Measurements from ENCODE around the gene MLH3.
A peak's percentile ranks its signal among the peaks of the same experiment; 100 is the strongest.

MLH3 gene

DNA sequence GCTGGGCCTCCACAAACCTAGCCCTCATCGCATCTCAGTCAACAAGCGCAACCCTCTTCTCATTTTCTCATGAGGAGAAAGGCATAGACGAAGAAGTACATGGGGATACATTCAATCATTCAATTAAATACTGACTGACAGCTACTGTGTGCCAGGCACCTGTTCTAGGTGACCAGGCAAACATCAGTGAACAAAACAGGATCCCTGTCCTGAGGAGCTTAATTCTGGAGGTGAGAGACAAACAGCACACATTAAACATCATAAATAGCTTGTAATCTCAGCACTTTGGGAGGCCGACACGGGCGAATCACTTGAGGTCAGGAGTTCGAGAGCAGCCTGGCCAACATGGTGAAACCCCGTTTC, 12.9 kb upstream of the MLH3 start:
- no peak for DNase-seq

DNA sequence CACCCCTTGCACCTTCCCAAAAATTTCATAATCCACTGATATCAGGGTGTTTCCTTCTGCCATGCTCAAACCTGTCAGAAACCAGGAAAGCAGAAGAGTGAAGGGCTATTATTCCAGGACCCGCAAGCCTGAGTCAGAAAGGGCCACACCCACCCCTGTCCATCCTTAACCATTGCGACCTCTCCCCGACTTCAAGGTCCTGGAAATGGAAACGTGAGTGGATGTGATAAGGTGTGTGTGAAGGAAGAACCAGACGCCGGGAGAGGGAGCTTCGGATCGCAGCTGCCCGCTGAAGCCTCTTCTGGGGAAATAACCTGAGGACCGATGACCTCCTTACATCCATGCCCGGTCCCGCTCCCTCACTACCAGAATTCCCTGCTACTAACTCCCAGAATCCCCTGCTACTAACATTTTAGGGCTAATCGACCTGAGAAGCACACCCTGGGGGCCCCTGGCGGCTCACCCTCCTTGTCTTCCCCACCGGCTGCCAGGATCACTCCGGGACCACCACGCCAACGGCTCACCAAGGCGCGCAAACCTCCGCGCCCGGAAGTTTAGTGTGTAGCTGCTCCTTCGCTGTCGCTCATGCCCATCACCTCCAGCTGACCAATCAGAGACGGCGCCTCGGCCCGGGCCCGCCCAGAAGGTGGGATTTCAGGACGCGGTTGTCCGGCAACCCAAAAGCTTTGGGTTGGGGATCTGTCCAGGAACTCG, 12.4 kb upstream of the MLH3 start, which contains the start of gene ACYP1:
Gene ACYP1, minus strand, starts transcription at position 534 of the 714 bp plus-strand sequence. Its CDS starts 471 bp downstream, at position 63.
- DNase-seq: peak; percentile 84

DNA sequence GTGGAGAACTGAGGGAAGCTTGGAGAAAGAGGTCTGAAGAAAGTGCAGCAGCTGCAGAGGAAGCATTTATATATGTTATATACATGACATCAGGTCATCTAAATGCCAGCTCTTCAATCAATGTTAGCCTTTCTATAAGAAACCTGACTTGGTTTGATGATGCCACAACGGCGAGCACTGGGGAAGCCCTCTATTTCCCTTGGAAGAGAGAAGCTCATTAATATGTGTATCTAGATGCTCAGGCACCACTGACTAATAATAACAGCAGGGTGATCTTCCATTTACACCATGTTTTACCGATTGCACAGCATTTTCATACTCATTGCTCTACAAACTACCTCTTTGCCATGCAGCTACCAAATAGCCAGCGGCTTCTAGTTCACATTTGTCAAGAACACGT, 11.7 kb upstream of the MLH3 start:
- no peak for DNase-seq

DNA sequence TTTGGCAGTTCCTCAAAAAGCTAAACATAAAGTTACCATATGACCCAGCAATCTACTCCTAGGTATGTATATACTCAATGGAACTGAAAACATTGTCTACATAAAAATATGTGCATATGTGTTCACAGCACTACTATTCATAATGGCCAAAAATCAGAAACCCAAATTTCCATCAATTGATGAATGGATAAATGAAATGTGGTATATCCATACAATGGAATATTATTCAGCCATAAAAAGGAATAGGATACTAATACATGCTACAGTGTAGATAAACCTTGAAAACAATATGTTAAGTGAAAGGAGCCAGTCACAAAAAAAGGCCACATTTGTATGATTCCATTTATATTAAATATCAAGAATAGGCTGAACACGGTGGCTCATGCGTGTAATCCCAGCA, 9.2 kb upstream of the MLH3 start:
- no peak for DNase-seq

DNA sequence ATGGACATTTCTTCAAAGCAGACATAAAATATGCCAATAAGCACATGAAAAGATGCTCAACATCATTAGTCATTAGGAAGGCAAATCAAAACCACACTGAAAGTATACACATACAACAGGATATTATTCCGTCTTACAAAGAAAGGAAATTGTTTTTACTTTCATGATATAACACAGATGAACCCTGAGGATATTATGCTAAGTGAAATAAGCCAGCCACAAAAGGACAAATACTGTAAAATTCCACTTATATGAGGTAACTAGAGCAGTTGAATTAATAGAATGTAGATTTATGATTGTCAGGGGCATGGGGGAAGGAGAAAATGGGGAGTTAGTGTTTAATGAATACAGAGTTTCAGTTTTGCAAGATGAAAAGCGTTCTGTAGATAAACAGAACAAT, 8.4 kb upstream of the MLH3 start:
- no peak for DNase-seq

DNA sequence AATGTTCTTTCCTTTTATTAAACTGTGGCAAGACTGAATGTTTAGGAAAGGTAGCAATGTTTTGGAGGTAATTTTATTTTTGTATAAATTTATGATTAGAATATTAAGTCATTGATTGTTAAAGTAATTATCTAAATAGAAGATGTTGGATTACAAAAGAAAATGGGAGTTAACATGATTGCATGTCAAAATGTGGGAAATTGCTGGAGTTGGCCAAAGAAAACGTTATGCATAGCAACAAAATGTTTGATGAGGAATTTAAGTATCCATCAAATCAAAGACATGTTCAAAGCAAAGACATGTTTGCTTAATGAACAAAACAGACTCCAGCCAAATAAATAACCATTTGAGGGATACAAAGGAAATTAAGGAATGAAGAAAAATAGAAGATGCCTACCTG, 3.2 kb upstream of the MLH3 start:
- DNase-seq: no peak

DNA sequence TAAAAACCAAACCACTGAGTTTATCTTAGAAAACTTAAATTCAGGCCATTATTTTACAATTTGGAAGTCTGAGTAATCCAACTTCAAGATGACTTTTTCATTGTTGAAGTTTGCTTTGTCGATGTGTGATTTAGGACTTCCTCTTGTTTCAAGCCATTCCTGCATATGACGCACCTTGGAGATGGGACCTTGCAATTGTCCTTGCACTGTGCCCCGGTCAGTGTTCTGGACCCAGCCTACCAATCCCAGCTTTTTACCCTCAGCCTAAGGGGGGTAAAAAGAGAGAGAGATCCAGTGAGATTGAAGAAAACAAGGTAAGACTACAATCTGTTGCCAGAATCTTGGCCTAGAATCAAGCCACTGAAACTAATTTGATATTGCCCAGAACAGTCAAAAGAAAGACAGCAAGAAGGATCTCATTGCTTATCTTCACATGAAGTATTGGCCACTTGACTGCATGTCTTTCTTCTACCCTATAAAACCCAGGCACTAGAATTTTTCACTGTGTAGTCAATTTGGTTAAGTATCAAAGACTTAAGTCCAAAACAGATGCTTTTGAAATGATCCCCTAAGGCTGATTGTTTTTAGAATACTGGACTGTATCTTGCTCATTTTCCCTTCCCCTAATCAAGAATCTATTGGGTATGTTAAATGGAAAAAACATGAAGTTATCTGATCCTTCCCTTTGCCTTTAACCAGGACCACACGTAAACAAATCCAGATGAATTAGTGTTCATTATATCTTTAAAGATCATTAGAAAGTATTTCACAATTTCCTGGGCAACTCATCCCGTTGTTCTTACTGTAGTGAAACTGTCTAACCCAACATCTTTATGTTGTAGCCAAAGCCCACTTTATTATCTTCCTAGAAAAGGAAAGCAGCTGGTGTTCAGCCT, 2.4 kb upstream of the MLH3 start:
- DNase-seq: no peak

DNA sequence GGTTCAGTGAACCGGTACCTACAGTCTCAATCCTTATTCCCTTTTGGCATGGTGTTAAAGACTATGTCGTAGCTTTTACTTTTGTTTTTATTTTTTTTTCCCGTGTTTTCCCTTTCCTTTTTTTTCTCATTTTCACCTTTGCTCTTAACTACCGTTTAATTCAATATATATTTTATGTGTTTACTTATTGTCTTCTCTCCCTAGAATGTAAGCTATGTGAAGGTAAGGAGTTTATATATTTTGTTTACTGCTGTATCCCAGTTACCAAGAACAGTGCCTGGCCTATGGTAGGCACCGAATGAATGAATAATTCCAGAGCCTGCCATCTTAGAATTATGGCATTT, 261 bp upstream of the MLH3 start:
- no peak for DNase-seq

DNA sequence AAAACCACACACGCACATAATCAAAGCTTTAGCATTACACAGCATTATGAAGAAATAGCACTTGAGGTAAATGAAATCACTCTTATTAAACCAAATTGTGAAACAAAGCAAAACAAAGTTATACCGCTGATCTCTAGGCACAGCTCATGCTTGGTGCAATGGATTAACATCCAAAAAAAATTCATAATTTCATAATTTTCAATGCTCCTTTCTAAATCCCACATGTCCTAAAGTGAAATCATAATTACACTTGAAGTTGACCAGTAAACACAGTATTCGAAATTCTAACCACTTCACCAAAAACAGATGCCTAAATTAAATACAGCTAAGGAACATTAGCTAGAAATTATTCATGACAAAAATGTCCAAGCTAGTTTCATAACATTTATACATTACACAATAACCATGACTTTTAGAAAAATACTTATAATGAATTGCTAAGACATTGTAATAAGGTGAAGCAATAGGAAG, 1.5 kb downstream of the MLH3 start:
- no peak for DNase-seq

DNA sequence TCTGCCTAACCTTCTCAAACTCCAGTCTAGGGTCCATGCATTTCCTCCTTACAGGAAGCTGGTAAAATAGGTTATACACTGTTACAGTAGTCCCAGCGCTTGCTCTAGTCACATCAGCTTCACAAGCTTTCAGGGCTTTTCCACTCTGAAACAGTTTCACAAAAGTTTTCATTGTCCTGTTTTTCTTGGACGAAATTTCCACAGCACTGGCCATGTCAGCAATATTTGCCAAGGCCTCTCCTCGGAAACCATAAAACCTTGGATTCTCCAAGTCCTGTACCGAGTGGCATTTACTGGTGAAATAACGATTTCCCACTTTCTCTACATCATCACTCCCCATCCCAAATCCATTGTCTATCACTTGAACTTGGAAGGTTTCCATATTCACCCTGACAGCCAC, 2.1 kb downstream of the MLH3 start:
- DNase-seq: no peak

DNA sequence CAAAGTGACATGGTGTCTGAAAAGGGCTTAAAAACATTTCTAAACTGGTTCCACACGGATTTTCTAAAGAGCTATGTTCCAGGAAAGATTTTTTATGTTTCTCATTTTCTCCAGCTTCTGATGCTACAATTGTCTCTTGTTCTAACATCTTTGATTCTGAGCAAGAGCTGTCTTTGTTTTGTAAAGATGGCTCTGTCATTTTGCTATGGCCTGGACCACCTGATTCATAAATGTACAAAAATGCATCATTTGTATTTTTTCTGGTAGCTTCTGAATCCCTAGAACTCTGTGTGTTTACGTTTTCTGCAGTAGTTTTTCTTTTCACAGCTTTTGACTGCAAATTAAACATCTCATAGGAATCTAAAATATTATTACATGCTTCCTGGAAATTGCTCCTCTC, 3.2 kb downstream of the MLH3 start:
- no peak for DNase-seq

DNA sequence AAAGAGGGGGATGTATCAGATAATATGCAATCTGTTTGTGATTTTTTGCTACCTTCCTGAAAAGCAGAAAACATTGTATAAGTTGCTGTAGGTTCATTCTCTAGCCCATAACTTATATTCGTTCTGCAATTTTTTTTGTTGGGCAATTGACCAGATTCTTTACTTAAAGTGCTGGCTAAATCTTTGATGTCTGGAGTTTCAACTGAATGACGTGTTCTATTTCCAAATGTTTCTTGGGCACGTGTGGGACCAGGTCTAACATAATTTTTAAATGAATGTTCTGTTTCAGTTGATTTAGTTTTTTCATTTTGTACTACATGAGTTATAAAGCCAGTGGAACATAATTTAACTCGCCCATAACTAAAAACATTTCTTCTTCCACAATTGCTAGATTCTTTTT, 3.8 kb downstream of the MLH3 start:
- no peak for DNase-seq

DNA sequence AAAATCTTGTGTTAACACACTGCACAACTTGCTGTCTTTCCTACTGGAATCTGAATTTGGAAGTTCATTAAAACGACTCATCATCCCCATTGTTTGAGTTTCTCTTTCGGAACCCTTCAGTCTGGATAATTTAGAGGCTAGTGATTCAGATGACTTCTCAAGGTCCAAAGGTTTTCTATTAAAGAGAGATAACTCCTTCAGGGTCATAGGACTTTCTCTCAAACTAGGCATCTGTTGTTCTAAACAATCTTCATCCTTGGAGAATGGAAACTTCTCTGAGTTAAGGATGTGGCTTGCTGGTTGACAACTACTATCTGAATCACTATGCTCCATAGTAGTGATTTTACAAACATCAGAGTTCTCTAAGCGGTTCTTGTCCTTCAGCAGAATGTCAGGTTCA, 4.4 kb downstream of the MLH3 start:
- DNase-seq: no peak

DNA sequence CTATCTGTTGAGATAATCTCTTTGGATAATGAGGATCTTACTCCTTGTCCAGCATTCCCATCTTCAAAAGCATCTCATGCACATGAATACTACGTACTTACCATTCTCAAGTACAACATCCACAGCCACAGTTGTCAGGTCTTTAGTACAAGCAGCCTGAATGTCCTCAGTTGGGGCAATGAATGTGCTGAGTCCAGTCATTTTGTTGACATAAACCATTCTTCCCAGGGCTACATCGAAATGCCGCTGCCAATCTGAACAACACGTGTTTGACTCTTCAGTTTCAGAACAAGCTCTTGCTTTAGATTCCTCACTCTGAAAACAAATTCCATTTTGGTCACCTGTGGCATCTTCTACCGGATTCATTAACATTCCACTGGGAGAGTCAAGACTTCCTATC, 5.0 kb downstream of the MLH3 start:
- DNase-seq: no peak

DNA sequence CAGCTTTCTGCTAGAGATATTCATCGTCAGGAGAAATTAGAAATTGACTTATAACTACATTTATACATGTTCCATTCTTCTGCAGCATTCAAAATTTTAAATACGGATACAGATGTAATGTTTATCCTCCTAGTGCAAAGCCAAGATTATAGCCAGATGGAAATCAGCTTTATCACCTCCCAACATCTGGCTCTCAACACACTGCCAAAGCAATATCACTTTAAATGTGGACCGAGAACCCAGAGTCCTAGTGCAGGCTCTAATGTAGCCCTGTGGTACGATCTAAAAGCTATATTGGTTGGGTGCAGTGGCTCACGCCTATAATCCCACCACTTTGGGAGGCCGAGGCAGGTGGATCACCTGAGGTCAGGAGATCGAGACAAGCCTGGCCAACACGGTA, 6.5 kb downstream of the MLH3 start:
- DNase-seq: no peak

DNA sequence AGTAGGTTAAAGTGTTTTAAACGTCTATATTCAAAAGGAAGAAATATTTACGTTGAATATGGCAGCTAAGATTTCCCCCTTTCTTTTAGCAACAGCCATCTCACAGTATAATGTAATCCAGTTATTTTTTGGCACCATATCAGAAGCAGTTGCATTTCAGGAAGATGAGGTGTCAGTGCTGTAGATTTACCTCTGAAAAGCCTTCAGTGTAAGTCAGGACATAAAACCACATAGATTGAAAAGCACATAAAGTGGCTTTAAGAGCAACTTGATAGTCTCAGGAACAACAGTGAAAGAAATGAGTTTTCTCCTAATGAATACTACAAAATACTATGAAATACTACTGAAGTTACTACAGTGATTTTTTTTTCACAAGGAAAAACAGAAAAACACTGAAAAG, 6.9 kb downstream of the MLH3 start:
- DNase-seq: no peak

DNA sequence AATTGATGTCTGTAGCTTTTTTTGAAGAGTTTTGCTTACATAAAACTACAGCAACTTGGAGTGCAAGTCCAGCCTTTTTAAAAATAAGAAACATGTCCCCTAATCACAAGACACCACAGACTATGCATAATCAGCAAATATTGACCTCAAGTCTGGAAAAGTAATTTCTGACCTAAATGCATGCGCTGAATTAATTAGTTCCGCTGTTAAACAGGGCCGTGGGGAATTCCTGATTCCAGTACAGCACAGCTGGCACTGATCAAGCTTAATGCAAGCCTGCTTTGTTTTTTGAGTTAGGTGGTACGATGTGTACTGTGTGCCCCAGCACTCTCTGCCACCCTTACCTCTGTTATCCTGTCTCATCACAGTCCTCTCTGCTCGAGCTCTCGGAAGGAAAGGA, 9.2 kb downstream of the MLH3 start:
- DNase-seq: no peak

DNA sequence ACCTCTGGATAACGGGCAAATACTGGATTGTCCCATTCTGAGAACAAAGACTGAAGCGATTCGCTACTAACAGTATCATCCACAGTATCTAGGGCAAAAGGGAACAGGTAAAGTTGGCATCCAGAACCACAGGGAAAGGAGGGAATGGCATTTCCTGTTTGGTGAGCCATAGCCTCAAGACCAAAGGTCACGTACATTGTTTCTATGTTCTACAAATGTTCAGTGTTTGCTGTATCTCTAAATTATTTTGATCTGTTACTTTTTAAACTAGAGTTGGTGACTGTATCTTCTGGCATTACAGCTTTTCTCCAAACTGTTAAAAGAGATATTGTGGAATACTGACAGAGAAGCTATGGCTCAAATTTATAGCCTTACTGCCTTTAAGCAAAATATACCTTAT, 9.7 kb downstream of the MLH3 start:
- no peak for DNase-seq

DNA sequence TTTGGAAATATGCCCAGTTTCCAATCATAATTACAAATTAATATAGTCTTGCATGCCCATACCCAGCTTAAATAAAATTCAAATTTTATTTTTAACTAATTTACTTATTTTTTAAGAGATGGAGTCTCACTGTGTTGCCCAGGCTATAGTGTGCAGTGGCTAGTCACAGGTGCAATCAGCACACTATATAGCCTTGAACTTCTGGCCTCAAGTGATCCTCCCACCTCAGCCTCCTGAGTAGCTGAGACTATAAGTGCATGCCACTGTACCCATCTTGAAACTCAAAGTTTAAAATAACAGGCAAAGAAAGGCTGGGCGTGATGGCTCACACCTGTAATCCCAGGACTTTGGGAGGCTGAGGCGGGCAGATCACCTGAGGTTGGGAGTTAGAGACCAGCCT, 10.3 kb downstream of the MLH3 start:
- no peak for DNase-seq

DNA sequence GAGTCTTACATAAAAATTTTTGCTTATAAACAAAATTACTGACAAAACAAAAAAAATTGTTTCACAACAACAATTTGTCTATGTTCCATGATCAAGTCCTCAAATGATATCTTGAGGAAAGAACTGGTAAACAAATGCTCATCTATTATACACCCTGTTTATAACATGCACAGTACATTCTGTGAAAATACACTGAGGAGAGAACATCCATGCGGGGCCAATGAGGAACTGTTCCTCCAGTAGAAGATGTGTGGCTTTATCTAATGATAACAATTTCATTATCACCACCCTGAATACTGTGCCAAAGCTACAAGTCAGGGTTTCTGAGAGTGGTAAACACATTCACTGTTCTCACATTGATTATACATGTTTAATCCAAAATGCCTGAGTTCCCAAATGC, 10.8 kb downstream of the MLH3 start:
- DNase-seq: no peak

DNA sequence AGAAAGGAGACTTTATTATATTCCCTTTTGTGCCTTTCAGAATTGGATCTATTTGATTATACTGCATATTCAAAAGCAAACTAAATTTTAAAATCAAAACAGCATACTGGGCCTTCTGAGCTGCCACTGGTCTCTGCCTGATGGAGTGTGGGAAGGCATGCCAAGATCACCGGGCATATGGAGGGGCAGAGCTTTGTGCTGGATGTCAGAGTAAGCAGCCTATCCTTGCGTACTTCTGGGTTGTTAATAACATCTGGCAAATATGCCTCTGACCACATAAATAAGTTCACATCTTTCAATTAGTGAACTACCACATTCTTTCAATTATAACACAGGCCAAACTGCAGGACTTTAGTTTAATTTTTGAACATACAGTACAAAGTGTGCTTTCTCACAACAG, 18.3 kb downstream of the MLH3 start:
- DNase-seq: no peak

DNA sequence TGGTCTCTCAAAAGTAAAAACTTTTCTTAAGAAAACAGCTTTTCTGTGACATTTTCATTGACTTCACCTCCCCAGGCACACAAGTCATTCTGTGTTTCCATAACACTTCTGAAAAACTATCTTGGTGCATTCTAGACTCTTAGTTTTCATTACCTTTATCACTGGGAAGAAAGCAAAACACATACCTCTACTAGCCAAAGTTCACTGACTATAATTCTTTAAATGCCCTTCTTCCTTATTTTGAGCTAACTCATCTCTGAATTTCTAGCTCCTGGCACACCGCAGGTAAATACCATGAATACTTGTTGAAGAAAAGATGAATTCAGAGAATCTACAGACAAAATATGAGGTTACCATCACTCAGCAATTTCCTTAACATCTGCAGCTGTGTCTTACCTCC, 21.1 kb downstream of the MLH3 start:
- DNase-seq: no peak

DNA sequence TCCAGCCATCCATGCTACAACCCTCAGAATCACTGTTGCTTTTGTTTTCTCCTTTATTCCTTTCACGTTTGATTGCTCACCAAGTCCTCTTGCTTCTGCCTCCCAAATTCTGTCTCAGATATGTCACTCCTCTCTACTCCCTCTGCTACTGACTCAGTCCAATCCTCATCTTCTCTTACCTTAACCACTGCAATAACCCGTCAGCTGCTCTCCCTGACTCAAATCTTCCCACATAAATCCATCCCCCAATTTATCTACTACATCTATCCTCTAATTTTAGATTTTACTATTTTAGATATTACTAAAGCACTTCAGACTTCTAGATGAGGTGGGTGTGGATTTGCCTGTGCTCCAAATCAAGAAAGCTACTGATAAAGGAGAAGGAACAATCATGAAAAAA, 25.4 kb downstream of the MLH3 start:
- DNase-seq: no peak

DNA sequence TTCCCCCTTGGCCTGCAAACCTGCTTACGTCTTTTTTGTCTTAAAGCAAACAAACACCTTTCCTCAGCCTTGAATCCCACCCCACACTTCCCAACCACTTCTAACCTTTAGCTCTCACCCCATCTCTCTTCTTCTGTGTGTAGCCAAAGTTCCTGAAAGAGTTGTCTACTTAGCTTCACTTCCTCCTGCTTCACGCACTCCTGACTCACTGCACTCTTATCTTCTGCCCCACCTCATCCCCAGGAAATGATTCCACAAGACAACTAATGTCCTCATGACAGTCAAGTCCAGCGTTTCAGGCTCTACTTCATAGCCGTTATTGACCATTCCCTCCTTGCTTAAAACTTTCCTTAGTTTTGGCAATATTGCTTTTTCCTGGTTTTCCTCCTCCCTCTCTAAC, 26.2 kb downstream of the MLH3 start:
- peak; percentile 21 for DNase-seq

DNA sequence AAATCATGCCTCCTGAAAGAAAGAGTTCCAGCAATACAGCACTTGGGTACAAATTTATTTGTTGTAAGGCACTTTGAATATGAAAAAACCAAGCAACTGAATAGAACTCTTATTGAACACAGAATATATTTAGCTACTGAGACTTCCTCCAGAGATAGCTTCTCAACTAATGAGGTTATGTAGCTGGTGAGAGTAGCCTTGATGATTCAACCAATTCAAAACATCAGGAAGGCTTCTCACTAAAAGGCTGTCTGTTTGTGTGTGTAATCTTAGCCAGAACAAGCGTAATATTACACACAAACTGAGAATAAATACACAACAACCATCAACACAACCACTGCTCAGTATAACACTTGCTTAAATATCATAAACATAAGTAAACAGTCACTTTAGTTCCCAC, 28.2 kb downstream of the MLH3 start:
- DNase-seq: no peak

Measured in GDM1 (cell line).